ENCODE measurements around the gene DRC1.

DNA sequence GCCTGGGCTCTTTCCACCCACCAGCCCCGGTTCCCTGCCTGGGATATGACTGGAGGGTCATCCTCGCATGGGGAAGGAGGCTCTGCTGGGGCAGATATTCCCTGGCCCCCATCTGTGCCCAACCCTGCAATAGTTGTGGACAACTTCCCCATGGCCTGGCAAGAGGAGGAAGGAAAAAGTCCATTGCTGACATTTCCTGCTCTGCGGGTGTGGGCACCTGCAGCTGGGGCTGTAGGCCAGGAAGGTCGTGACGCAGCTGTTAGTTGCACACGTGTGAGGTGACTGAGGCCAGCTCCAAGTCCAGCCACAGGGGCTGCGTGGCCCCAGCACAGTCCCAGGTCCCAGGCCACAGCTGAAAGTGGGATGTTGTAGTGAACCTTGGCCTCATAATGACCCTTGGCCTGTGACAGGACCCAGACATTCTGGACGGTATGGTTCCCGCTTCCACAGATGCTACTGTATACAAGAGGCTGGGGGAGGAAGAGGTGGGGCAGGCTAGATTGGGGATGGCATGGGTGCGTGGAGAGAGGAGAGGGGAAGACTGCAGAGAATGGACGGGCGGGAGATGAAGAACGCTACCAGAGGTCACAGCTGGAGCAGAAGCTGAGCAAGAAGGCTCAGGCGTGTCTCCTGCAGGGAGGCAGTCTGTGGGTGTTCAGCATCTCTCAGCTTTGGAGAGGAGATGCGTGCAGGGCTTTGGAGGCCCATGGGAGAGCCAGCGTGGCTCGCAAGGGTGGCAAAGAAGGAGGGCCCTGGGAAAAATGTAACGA, 54.1 kb downstream of the DRC1 start:
- TF ChIP-seq CTCF (IDR thresholded peaks at IDR 0.05) (no peak), POLR2A (IDR thresholded peaks at IDR 0.05) (no peak)

Data from lower leg skin (tissue), 3 donors.